Activated naive CD4-positive, alpha-beta T cell treated with anti-CD3 and anti-CD28 coated beads, Interleukin-2, amount 50 U/mL, for 16 hours (primary cell): ENCODE measurements around the gene CLSTN2.

ENCODE experiments used
- DNase-seq: peaks from one replicate; pipeline ENCODE4 v3.0.0-alpha.2; 2020

The CLSTN2 gene

DNA sequence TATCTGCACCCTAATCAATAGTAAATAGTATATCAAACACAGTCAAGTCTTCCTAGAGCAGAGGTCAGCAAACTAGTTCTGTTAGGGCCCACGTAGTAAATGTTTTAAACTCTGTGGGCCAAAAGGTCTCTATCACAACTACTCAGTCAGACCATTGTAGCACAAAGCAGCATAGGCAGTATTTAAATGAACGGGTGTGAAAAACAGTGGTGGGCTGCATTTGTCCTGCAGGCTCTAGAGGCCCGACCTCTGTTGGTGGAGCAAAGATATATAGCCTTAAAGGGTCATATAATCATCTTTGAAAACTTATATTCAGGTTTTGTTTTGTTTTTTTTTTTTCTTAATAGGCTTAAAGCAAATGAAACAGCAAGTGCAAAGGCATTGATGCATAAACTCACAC is 416.5 kb downstream of the CLSTN2 start:
- DNase-seq: no peak

DNA sequence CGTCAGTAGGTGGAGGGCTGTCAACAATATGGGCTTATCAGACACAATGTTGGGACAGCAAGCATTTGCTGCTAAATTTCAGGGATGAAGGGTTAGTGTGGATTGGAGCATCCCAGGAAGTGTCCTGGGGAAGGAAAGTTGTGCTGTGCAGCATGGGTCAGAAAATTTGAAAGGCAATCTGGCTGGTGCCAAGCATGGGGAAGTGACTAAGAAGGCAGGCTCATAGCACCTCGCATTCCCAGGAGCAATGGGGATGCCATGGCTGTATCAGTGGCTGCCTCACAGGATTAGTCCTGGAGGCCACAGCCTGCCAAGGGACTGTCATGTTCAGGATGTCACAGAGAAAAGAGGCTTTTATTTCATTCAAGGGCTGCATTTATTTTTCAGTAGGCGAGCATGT is 420.5 kb downstream of the CLSTN2 start:
- no peak for DNase-seq

DNA sequence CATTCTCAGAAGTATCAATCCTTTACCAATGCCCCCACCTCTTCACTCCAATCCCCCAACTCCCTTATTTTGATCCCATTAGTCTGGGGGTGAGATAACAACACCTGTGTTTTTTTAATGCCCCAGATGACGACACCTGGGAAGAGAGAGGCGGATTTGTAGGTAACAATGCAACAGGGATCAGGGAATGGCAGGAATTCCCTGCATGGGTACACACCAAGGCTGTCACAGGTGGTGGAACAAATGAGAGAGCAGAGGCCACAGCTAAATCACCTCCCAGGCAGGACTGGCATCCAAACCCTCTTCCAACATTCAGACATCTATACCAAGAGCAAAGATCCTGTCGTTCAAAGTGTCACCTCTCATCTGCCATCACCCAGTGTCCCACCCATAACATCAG is 423.7 kb downstream of the CLSTN2 start:
- no peak for DNase-seq

DNA sequence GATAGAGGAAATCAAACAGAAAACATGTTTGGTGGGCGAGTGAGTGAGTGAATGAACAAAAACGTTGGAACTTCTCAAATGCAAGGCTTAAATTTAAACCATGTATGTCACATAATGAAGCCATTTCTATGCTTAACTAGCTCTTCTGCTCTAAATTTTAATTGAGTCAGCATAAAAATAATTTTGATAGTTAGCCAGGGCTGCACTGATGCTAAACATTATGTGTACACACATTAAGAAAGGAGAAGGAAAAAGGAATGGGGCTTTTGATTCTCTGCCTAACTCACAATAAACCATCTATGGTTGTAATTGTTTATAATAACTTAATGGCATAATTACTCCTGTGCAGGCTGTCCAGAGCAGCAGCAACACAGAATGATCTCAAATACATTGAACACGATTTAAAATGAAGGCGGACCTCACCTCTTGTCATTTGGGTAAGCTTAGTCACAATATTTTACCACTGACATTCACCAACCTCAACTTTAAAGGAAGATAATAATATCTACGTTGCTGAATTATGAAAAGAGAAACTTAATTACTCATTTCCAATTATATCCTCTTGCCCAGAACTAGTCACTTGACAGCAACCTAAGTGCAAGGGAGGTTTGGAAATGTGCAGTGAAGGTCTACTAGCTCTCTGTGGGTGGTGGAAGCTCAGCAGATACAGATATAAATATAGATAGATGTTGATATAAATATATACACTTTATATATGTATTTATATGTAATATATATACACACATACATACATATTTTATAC is 424.4 kb downstream of the CLSTN2 start:
- DNase-seq: no peak

DNA sequence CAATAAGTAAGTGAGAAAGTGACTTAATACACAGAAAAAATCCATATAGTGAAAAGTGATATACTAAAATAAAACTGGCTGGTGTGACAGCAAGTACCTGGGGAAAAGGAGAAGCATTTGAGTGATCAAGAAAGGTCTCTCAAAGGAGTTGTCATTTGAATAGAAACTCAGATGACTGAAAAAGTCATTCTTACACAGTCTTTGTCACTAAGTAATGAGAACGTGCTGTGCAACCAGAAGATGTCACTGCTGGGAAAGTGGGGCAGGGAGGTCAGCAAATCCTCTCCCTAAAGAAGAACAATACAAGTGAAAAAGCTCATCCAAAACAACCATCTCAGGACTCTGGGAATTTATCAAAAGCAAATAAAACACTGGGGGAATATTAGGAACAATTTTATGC is 425.3 kb downstream of the CLSTN2 start:
- no peak for DNase-seq

DNA sequence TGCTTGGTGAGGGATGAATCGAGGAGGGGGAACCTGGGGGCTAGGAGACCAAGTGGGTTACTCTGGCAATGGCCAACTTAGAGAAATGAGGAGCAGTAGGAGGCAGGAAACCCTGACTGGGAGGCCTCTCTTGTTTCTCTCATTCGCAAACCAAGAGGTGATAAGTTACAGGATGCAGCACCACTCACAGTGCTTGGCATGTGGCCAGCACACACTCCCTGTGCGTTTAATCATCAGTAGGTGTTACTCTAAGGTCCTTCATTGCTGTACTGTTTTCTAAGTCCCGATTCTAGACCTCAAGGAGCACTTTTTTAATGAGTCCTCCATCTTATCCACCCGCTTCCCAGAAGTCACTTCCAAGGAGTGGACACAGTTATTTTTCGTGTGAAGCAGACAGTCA is 428.8 kb downstream of the CLSTN2 start:
- no peak for DNase-seq

DNA sequence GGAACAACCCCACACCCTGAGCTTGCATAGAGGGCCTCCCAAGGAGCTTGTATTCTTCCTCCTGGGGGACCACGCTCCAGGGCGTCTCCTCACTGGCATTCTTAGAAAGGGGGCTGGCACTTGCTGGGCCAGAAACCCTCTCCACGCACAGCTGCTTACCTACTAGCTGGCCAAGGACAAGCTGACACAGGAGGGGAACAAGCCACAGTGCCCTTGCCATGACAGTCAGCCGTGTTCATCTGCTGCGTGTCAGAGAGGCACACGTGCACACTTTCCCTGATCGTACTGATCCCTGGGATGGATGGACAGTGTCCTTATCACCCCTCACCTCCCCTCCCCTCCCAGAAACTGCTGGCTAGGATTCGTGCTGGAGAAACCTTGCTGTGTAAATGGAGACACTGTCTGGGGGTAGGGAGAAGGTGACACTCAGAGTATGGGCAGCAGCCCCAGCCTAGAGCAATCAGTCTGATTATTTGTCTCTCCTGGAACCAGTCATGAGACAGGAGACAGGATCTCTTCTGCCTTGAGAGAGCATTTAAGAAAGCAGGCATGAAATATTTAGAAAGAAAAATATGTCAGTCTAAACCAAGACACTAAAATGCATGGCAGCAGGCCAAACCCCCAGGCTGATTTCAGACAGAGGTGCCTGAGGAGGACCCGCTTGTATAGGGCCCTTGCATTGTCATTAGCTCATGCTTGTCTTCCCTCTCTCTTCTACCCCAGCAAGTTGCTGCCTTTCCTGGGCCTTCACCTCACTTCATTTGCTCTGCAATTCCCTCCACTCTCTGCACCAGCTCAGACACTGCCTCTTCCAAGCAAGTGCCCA is 431.1 kb downstream of the CLSTN2 start:
- no peak for DNase-seq

DNA sequence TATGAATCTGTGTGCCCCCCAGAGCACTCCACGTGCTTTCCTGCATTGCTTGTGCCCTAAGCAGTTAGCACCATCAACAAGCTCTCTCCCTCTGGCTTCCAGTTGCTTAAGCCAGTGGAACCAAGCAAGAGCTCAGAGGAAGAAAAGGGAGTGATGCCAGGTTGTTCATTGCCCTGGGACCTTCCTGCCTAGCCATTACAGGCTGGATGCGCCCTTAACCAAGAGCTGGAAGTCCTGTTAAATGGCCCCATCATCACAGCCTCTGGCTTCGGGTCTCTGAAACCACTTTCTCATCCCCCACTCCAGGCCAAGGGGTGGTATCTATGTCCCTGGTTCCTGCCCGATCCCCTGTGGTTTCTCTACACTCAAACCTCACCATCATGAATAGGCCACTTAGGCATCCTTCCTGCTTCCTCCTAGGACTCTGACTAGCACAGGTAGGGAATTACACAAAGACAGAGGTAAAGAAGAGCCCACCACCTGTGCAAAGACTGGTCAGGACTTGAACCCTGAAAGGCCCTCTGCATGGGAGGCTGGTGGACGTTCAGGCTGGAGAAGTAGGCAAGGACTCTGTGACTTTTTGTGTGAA is 433.3 kb downstream of the CLSTN2 start:
- DNase-seq: no peak

DNA sequence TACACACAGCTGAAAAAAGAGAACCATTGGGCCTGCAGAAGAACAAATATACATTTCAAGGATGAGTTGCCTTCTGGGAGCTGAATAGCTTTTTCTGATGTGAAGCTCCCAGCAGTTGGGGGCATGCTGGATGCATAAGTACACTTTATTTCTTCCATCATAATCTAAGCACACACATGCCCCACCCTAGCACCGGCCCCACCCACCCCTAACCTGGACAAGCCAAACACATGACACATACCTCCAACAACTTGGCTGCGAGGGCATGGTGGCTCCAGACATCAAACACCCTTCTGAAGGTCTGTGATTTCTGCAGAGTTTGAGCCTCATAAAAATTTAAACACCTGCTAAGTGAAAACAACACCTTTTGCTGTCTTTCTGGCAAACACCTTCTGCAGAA is 435.7 kb downstream of the CLSTN2 start:
- no peak for DNase-seq

DNA sequence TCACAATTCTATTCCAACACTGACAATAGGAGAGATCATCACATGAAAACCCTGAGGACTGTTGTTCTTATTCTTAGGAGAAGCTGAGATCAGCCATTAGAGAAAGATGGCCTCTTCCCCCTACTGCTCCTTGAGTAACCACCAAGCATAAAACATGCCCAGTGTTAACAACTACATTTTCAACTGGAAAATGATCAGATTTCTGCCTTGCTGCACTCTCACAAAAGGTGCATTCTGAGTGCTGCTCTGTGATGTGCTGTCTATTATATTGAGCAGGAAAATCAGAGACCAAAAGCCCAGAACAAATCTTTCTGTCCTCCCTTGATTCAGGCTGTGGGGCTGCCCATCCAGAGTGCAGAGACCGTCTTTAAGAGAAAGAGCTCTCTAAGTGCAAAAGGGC is 438.2 kb downstream of the CLSTN2 start:
- no peak for DNase-seq

DNA sequence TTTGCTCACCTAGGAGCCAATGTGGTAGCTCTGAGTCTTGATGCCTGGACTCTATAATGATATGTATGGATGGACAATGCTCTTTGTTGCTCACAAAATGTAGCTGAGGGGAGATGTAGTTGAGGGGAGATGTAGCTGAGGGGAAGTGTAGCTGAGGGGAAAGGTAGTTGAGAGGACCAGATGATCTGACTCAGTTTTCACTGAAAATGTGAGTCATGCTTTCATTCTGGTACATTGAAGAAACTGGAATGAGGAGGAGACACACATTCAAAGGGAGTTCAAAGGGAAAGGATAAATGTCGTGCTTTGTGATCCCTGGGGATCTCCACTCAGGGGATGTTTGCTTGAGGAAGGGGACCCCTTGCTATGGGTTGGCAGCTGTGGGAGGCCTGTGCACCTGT is 440.0 kb downstream of the CLSTN2 start:
- DNase-seq: no peak

DNA sequence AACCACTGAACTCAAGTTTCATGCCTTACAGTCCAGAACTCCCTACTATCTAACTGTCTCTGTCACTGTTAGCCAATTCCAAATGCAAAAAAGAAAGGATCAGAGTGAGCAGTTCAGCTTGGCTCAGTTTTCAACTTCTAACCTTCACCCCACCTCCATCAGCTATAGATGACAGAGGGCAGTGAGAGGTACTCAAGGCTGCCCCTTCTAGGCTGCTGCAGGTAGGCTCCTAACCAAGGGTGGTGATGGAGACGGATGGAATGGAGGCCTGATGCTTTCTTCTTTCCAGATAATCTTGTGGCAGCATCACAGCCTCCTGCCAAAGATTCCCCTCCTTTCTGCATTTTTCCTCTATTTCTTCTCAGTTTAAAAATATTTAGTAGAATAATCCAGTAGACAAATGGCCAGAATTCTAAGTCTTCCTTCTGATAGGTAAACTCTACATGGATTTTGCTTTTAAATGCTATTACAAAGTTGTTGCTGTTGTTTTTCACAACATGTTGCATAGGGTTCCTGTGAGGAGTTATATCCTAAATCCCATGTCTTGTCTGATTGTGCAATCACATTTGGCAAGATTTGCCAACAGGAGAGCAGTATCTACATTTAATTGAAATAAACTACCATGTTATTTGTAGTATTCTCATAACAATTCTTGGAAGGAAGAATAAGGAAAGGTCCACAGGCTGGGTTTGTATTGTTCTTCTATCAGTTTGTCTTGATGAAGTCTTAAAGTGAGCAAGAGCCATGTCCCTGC is 441.3 kb downstream of the CLSTN2 start:
- DNase-seq: no peak

DNA sequence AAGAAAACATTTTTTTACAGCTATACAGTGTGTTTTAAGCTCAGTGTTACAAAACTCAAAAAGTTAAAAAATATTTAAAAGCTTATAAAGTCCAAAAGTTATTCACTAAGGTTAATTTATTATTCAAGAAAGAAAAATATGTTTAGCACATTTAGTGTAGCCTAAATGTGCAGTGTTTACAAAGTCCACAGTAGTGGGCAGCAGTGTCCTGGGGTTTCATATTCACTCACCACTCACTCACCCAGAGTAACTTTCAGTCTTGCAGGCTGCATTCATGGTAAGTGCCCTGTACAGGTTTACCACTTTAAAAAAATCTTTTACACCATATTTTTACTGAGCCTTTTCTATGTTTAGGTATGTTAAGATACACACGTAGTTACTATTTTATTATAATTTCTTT is 442.7 kb downstream of the CLSTN2 start:
- DNase-seq: no peak

DNA sequence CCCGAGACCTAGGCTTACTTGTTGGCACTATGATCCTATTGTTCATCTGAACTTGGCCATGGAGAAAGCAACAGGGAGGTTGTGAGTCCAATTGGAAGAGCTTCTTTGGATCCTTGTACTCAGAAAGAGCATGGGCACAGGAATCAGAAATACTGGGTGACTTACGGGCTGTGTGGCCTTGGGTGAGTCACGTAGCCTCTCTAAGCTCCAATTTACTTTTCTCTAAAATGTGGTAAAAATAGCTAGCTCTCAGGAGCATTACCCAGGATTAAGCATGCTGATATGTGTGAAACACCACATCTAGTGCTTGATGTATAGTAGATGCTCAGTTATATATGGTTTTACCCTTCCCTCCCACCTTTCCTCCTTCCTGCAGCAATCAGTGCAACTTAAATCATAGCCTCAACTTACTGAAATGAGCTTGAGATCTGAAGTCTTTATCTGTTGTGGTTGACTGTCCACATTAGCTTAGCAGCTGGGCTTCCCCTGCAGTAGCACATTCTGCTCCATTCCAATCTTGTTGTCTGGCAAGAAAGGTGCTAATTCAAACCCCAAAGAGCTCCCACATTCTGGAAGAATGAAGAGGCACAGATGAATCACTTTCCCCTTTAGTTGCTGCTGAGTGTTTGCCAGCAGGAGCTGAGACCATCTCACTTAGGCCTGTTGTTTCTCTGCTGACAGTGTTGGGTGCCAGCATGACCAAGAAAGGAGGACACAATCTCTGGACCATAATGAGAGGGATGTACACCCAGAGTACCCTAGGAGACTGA is 443.8 kb downstream of the CLSTN2 start:
- no peak for DNase-seq

DNA sequence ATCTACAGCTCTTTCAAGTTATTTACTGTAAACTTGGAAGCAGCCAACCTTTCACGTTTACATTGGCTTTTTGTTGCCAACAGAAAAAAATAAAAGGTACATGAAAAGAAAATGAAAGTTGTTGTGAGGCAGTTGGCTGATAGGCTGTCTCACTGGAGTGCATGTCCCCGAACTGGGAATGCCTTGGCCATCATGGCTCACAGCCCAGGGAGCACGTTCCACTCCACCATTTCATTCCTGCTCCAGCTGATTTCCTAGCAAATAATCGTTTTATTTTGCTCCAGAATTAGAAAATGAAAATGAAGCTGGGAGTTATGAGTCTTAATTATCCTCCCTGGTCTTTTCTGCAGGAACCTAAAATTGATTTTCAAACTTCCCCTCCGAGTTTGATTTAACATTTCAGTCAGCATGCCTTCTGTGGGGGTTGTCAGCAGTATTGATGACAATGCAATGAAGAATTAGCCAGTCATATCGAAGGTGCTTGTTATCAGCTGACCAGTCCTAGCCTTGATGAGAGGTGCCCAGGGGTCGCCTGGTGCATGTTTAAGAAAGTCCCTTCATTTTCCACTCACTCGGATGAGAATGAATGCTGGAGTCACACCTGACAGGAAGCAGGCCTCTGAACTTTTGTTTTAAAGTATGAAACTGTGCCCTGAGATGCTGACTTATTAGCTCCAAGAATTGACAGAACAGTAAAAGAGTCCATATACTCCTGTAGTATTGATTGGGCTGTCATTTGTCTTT is 449.2 kb downstream of the CLSTN2 start:
- DNase-seq: no peak

DNA sequence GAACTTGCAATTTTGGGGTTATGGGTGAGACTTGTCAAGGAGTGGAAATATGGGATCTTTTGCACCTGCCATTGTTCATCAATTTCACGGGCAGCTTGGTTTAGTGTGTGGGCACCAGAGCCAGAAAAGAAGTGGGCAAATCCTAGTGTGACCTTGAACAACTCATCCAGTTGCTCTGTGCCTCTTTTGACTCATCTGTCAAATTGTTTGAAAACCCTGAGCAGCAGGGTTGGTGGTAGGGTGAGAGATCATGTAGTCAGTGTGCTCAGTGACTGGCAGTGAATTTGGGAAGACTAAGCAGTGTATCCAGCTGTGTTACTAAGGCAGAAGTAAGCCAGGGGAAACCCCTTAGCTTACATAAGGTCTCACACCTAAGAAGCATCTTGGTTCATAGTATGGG is 449.9 kb downstream of the CLSTN2 start:
- DNase-seq: no peak

DNA sequence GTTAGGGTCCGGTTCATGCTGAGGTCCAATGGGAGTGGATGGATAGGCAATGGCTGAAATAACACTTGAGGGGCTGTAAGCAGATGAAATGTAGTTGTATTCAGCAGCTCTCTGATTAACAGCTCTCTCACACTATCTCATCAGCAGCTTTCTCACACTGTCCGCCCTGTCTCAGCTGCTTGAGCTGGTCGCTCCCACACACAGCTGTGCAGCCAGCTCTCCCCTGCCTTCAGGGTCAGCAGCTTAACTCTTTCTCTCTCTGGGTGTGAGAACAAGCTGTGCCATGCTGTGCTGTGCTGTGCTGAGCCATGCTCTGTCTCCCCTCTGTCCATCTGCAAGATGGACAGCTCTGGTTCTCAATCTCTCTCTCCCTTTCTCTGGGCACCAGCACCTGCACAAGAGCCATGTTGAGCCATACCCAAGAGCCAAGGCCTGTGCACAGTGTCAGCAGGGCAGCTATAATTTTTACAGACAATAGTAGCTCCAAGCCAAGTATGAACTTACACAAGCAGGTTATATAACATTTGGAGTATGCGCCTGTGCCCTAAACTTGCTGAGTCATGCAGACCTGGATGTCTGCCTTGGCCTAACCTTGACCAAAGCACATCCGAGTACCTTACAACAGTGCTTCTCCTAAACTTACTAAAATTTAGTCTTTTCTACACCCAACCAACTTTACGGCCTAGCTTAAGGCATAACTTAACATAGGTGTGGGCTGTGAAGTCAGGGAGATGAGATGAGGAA is 451.5 kb downstream of the CLSTN2 start:
- DNase-seq: no peak

DNA sequence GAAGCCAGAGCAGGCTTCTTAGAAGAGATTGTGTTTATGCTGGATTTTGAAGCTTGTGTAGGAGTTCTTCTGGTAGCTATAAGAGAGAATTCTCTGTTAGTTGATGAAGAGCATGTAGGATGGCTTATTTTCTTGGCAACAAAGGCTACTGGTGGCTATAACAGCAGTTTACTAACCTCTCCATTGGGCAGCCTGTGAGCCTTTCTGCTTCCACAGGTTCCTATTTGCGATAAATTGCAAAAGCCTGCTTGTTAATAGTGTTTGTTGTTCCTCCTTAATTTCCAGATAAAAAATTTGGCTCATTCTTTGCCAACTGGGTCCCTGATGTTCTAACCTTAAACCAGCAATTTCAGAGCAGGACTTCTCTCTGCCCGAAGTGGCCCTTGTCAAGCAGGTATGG is 452.3 kb downstream of the CLSTN2 start:
- no peak for DNase-seq

DNA sequence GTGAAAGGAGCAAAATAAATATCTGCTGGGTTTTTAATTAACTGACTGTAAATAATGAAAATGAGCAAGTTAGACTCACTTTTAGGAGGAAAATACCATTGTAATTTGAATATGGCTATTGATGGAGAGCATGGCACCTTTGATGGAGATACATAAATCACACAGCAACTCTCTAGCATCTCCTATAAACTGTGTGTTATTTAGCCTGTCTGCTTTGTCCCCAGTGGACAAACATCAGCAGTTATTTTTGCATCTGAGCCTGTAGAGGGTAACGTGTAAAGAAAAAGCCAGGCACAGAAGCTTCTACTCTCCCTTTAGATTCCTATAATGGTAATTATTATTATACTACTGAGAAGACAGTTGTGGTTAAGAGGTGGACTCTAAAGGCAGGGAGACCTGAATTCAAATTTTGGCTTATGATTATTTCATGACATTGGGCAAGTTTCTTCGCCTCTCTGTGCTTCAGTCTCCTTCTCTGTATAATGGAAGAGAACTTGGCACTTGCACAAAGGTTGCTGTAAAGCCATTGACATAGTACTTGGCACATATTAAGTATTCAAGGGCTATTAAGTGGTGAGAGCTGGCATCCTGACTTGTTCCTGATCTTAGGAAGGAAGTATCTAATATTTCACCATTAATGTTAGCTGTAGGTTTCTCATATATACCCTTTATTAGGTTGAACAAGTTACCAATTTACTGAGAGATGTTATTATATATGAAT is 453.4 kb downstream of the CLSTN2 start:
- no peak for DNase-seq

DNA sequence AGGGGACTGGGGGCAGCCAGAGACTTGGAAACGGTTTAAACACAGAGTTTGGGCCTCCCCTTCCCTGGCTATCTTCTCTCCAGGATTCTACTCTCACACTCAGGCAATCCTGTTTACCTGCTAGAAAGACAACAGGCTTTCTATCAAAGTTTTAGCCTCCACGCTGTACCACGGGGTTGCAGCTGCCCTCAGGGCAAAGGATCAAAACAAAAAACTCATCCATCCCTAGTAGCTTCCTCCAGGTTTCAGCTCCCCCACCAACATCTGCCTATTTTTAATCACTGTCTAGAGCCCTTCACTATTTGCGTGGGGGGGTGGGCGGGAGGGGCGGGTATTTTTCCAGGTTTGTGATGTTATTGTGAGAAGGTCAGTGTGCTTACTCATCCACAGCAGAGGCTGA is 456.1 kb downstream of the CLSTN2 start:
- no peak for DNase-seq
